A673 (cell line): ENCODE data around the gene CNNM2.

Source experiments
- EZH2 ChIP-seq: fragments of 200-600 bp; sonication (generic); IDR thresholded peaks from 2 replicates; pipeline ENCODE4 v1.6.1; 2017; ENCODE audit warnings: borderline replicate concordance, low read depth, mild to moderate bottlenecking, mixed read lengths, antibody characterized with exemption, low read length; ENCODE audit not compliant: poor library complexity, severe bottlenecking
- TF ChIP-seq, protein P1 (sequence below): fragments of 300-800, 200-600 bp; sonication (generic); conservative IDR thresholded peaks from 2 replicates; pipeline ENCODE4 v1.5.1; 2017; ENCODE audit warnings: low read depth, mild to moderate bottlenecking, antibody characterized with exemption, low read length, moderate library complexity, mixed read lengths

DNA sequence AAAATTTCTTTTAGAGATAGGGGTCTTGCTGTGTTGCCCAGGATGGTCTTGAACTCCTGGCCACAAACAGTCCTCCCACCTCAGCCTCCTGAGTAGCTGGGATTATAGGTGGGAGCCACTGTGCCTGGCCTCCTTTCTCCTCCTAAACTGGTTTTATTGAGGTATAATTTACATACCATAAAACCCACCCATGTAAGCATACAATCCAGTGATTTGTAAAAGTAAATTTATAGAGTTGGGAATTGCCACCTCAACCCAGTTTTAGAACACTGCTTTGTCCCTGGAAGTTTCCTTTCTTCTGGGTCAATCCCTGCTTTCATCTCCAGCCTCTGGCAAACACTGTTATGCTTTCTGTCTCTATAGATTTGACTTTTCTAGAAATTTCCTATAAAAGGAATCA, 49.0 kb downstream of the CNNM2 start:
- TF ChIP-seq, protein P1, sequence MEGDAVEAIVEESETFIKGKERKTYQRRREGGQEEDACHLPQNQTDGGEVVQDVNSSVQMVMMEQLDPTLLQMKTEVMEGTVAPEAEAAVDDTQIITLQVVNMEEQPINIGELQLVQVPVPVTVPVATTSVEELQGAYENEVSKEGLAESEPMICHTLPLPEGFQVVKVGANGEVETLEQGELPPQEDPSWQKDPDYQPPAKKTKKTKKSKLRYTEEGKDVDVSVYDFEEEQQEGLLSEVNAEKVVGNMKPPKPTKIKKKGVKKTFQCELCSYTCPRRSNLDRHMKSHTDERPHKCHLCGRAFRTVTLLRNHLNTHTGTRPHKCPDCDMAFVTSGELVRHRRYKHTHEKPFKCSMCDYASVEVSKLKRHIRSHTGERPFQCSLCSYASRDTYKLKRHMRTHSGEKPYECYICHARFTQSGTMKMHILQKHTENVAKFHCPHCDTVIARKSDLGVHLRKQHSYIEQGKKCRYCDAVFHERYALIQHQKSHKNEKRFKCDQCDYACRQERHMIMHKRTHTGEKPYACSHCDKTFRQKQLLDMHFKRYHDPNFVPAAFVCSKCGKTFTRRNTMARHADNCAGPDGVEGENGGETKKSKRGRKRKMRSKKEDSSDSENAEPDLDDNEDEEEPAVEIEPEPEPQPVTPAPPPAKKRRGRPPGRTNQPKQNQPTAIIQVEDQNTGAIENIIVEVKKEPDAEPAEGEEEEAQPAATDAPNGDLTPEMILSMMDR: no peak
- no peak for TF ChIP-seq EZH2
